ENCODE measurements around the gene NR1D1. TPM values are rescaled to one million over a fixed set of nuclear protein-coding genes. Genes with fewer than 3 reads are reported as not detected.
A peak's percentile ranks its signal among the peaks of the same experiment; 100 is the strongest.

NR1D1 gene
- total and polyA plus RNA-seq, 9 donors: 1.7 to 5.6 (median 4.7) TPM

DNA sequence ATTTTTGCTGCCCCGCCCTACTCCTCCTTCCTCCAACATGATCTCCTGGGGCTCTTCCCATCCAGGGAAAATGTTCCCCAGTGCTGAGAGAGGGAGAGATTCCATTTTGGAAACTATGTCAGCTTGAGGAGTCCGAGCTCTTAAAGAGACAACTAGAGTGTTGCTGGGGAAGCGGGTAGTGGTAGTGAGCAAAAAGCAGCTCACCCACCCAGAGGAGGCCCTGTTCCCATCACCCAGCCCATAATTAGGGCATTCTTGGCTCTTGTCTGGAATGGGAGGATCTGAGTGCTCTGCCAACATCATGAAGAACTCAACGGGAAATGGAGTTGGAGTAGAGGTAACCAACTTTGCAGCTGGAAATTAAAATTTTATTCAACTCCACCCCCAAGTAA, 12.3 kb upstream of the NR1D1 start:
- peaks cover 72% of the 10 kb centered on the region for H3K4me1 ChIP-seq (ENCODE audit: control insufficient read depth, insufficient read depth, low read length)
- no peak overlapping the region for H3K4me3 ChIP-seq (ENCODE audit: low read length)
- H3K27me3 ChIP-seq (ENCODE audit: control insufficient read depth, insufficient read depth, low read length): no peaks in the 10 kb centered on the region
- peak overlapping the region; percentile 94 for H3K27ac ChIP-seq (ENCODE audit: low read length)
- no peak for DNase-seq
- H3K36me3 ChIP-seq (ENCODE audit: control insufficient read depth, insufficient read depth, low read length): no peaks in the 10 kb centered on the region
- H3K9me3 ChIP-seq (replicated peaks; ENCODE audit: control insufficient read depth, low read depth, low read length): no peaks in the 10 kb centered on the region
- WGBS (ENCODE audit: insufficient coverage): no CpG with 5 or more reads among the region's 4 CpGs

- Histone ChIP-seq H3K36me3 (ENCODE audit: control insufficient read depth, insufficient read depth, low read length) (no peaks in the 10 kb centered on the region), H3K4me3 (ENCODE audit: low read length) (no peak overlapping the region), H3K9me3 (replicated peaks; ENCODE audit: control insufficient read depth, low read depth, low read length) (no peaks in the 10 kb centered on the region), H3K4me1 (ENCODE audit: control insufficient read depth, insufficient read depth, low read length) (peaks cover 76% of the 10 kb centered on the region), H3K27me3 (ENCODE audit: control insufficient read depth, insufficient read depth, low read length) (no peaks in the 10 kb centered on the region), H3K27ac (ENCODE audit: low read length) (peak overlapping the region; percentile 94)
- DNase-seq: peak; percentile 43
- WGBS (ENCODE audit: insufficient coverage): 0% methylated on average over 1 of the region's 2 CpGs
Observed at GRCh38 chr17:40112191-40112711, 11.9 kb upstream of the NR1D1 start.

DNA sequence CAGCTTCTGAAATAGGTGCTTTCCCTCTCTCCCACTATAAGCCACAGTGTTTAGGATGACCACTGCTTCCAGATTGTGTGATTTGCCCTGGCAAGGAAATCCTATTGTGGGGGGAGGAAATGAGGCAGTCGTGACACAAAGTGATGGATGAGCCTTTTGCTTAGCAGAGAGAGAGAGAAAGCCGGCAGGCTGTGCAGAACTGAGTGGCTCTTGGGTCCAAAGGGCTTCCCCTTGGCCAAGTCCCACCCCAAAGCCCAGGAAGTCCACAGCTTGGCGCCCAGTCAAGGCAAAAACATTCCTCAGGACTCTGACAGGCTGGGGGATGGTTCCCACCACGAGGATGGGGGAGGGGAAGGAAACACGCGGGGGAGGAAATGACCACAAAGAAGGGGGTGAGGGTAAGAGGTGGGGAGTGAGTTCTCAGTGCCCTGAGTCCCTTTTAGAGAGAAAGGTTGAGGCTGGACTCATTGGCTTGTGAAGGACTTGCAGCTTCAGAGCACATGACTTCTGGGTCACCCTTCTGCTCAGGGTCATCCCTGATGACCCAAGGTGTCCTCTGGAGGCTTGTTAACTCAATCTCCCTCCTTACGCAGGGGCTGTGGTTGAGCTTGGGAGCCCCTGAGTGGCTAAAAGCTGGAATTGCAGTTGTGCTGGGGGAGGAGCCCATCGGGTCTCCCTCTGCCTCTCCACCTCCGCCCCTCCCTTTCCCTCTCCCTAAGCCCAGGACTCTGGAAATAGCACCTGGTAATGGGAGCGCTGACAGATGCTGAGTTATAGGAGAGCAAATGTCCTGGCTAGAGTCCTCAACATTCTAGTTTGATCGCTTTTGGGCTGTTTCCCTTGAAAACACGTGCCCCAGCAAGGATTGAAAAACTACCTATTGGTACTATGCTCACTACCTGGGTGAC, 11.1 kb upstream of the NR1D1 start:
- 0% methylated on average over 5 of the region's 12 CpGs for WGBS (ENCODE audit: insufficient coverage)
- Histone ChIP-seq H3K9me3 (replicated peaks; ENCODE audit: control insufficient read depth, low read depth, low read length) (no peaks in the 10 kb centered on the region), H3K27me3 (ENCODE audit: control insufficient read depth, insufficient read depth, low read length) (no peaks in the 10 kb centered on the region), H3K36me3 (ENCODE audit: control insufficient read depth, insufficient read depth, low read length) (no peaks in the 10 kb centered on the region), H3K4me1 (ENCODE audit: control insufficient read depth, insufficient read depth, low read length) (peaks cover 84% of the 10 kb centered on the region), H3K27ac (ENCODE audit: low read length) (peak overlapping the region; percentile 94), H3K4me3 (ENCODE audit: low read length) (no peak overlapping the region)
- DNase-seq: peak; percentile 99

GRCh38 chr17:40110026-40110845, 9.8 kb upstream of the NR1D1 start:
- Histone ChIP-seq H3K4me1 (ENCODE audit: control insufficient read depth, insufficient read depth, low read length) (peaks cover 95% of the 10 kb centered on the region), H3K4me3 (ENCODE audit: low read length) (no peak overlapping the region), H3K27me3 (ENCODE audit: control insufficient read depth, insufficient read depth, low read length) (no peaks in the 10 kb centered on the region), H3K36me3 (ENCODE audit: control insufficient read depth, insufficient read depth, low read length) (no peaks in the 10 kb centered on the region), H3K9me3 (replicated peaks; ENCODE audit: control insufficient read depth, low read depth, low read length) (no peaks in the 10 kb centered on the region), H3K27ac (ENCODE audit: low read length) (peak overlapping the region; percentile 94)
- WGBS (ENCODE audit: insufficient coverage): no CpG with 5 or more reads among the region's 3 CpGs
- peak; percentile 56 for DNase-seq

- WGBS (ENCODE audit: insufficient coverage): no CpG with 5 or more reads among the region's 9 CpGs
- peak overlapping the region; percentile 94 for H3K27ac ChIP-seq (ENCODE audit: low read length)
- DNase-seq: peak; percentile 43
- no peak overlapping the region for H3K4me3 ChIP-seq (ENCODE audit: low read length)
- no peaks in the 10 kb centered on the region for H3K27me3 ChIP-seq (ENCODE audit: control insufficient read depth, insufficient read depth, low read length)
- H3K4me1 ChIP-seq (ENCODE audit: control insufficient read depth, insufficient read depth, low read length): peaks cover 95% of the 10 kb centered on the region
- no peaks in the 10 kb centered on the region for H3K9me3 ChIP-seq (replicated peaks; ENCODE audit: control insufficient read depth, low read depth, low read length)
- H3K36me3 ChIP-seq (ENCODE audit: control insufficient read depth, insufficient read depth, low read length): no peaks in the 10 kb centered on the region
Observed at GRCh38 chr17:40108970-40109824, 8.8 kb upstream of the NR1D1 start.

DNA sequence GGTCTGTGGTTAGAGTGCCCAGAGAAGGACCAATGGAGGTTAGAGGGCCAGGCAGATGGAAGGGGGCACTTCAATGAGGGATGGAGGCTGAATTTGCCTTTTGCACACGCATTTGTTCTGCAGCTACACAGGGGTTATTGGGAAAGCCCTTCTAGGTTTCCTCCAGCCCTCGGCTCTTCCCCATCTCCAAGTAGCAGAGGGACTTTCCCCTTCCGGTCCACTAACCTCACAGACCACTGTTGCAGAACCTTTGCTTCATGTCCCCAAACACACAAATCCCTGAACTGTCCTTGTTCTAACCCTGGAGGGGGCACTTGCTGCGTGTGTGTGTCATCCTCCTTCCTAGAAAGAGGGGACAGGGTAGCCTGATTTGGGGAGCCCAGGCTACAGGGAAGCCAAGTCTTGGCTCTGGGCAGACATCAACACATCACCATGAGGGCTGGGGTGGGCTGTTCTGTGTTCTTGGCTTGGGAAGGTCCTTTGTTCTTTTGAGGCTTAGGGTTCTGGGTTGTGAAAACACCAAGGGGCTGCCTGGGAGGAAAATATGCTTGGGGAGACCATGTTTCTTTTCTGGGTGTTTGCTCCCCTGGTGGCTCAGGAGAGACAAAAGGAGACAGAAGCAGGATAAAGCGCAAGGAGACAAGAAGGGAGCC, 7.3 kb upstream of the NR1D1 start:
- Histone ChIP-seq H3K27me3 (ENCODE audit: control insufficient read depth, insufficient read depth, low read length) (no peaks in the 10 kb centered on the region), H3K36me3 (ENCODE audit: control insufficient read depth, insufficient read depth, low read length) (no peaks in the 10 kb centered on the region), H3K27ac (ENCODE audit: low read length) (peak overlapping the region; percentile 94), H3K4me3 (ENCODE audit: low read length) (no peak overlapping the region), H3K9me3 (replicated peaks; ENCODE audit: control insufficient read depth, low read depth, low read length) (no peaks in the 10 kb centered on the region), H3K4me1 (ENCODE audit: control insufficient read depth, insufficient read depth, low read length) (peaks cover 95% of the 10 kb centered on the region)
- DNase-seq: peak; percentile 69
- WGBS (ENCODE audit: insufficient coverage): 16% methylated on average over 4 of the region's 5 CpGs

DNA sequence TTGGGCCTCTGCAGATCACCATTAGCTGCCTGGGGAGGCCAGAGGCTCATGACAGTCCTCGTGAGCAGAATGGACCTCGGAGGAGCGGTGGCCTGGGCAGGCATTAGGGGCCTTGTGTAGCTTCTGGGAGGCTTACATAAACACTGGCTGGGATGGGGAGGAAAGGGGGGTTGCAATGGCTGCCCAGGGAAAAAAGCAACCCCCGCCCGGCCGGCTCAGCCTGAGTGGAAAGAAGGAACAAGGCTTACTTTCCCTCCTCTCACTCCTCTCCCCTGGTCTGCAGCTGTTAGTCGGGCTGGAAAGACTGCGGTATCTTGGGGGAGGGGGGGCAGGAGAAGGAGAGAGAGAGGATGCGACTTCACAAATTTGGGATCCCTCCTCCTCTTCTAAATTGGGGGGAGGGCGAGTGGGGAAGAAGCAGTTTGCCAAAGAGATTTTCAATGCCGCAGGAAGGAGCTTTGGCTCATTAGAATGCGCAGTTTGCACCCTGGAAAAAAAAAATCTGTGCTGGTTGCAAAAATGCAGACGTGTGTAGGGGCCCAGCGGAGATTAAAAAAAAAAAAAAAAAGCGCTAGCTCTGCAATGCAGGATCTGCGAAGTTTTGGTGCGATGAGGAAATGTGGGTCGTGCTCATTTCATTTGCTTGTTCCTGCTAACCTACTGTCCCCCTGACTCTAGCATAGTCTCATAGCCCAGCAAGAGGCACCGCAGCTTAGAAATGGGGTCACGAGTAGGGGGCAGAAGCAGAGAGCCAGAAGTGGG, 6.6 kb upstream of the NR1D1 start:
- H3K4me3 ChIP-seq (ENCODE audit: low read length): no peak overlapping the region

DNA sequence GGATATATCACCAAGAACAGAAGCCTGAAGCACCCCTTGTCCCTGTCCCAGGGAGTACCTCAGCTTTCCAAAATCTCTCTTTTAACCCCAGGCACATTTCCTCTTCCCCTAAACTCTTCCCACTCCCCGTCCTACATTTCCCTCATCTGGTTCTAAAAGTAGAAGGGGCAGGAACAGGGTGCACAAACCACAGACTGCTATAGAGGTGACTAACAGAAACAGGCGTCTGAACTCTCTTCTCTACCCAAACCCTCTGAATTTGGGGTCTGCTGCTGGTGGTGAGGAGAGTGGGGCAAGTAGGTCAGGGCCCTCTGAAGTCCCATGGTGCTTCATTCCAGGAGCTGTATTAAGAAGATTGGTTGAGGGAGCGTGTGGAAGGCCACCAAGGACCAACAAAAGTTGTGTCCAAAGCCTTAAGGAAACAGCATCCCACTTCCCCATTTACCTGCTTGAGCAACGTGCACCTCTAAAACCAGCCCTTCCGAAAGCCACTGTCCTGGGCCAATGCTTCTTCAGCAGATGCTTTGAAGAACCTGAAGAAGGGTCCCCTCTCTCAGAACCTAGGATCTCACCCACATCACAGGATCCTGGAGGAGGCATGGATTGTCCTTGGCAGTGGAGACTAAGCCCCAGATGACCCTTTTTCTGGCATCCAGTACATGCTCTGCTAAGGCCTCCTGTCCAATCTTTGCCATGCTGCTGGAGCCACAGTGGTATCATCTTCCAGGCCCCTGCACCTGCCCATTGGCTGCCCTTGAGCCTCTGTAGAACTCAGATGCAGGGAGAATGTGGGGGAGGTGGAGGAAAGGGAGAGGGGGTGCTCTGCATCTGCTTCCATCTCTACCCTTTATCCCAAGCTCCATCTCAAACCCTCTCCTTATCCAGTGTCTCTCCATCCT, 5.7 kb upstream of the NR1D1 start:
- no peaks in the 10 kb centered on the region for H3K9me3 ChIP-seq (replicated peaks; ENCODE audit: control insufficient read depth, low read depth, low read length)
- no CpG with 5 or more reads among the region's 5 CpGs for WGBS (ENCODE audit: insufficient coverage)
- H3K4me3 ChIP-seq (ENCODE audit: low read length): no peak overlapping the region
- peaks cover 85% of the 10 kb centered on the region for H3K4me1 ChIP-seq (ENCODE audit: control insufficient read depth, insufficient read depth, low read length)
- H3K36me3 ChIP-seq (ENCODE audit: control insufficient read depth, insufficient read depth, low read length): no peaks in the 10 kb centered on the region
- no peaks in the 10 kb centered on the region for H3K27me3 ChIP-seq (ENCODE audit: control insufficient read depth, insufficient read depth, low read length)
- H3K27ac ChIP-seq (ENCODE audit: low read length): peak overlapping the region; percentile 94
- DNase-seq: peak; percentile 55

More for the DNA sequence above, 6.6 kb upstream of the NR1D1 start:
- 13% methylated on average over 9 of the region's 20 CpGs for WGBS (ENCODE audit: insufficient coverage)
- peak; percentile 95 for DNase-seq
- Histone ChIP-seq H3K4me1 (ENCODE audit: control insufficient read depth, insufficient read depth, low read length) (peaks cover 88% of the 10 kb centered on the region), H3K9me3 (replicated peaks; ENCODE audit: control insufficient read depth, low read depth, low read length) (no peaks in the 10 kb centered on the region), H3K27me3 (ENCODE audit: control insufficient read depth, insufficient read depth, low read length) (no peaks in the 10 kb centered on the region), H3K27ac (ENCODE audit: low read length) (peak overlapping the region; percentile 94), H3K36me3 (ENCODE audit: control insufficient read depth, insufficient read depth, low read length) (no peaks in the 10 kb centered on the region)
